Bronchial epithelial cell (primary cell): Measurements from ENCODE around the gene SDR42E2. TPM values are rescaled to one million over a fixed set of nuclear protein-coding genes. Genes with fewer than 3 reads are reported as not detected.

ENCODE experiments used
- DNase-seq: peaks from one replicate; pipeline ENCODE4 v3.0.0-alpha.2; 2010; ENCODE audit warnings: low read depth
- FAIRE-seq: peaks from 2 replicates; lab custom pipeline; 2011; peaks lifted over from hg19 to GRCh38; lab: Jason Lieb, UNC
- H3K27me3 ChIP-seq: 2 replicates; pipeline ENCODE4 v1.5.1; 2011; ENCODE audit warnings: low read length; ENCODE audit not compliant: control insufficient read depth, insufficient read depth
- H3K36me3 ChIP-seq: 2 replicates; pipeline ENCODE4 v1.5.1; 2011; ENCODE audit warnings: low read length; ENCODE audit not compliant: control insufficient read depth, insufficient read depth
- H3K4me3 ChIP-seq: 2 replicates; pipeline ENCODE4 v1.5.1; 2011; ENCODE audit warnings: mild to moderate bottlenecking, low read depth, low read length, control low read depth
- CTCF ChIP-seq: IDR thresholded peaks from 2 replicates; pipeline ENCODE4 v1.5.1; 2011; ENCODE audit warnings: mild to moderate bottlenecking, moderate library complexity, low read length, control low read depth, inconsistent platforms; ENCODE audit not compliant: insufficient read depth, severe bottlenecking
- total RNA-seq: library from RNA; depleted of rRNA; stranded (reverse); fragments of >200 nt; gene quantifications from 2 replicates; pipeline ENCODE4 v1.2.1, GENCODE V29; 2014

Gene SDR42E2
- not detected in 2 replicates for total RNA-seq

GRCh38 chr16:22161999-22162655 is at the start of gene SDR42E2:
SDR42E2 (plus strand) TSS chr16:22162506; CDS start chr16:22165583, 3,077 bp downstream.
- TF ChIP-seq CTCF = no peak
- no peak within 1 kb of the TSS for H3K4me3 ChIP-seq
- no peaks in the 10 kb centered on the region for H3K36me3 ChIP-seq
- FAIRE-seq (no peak), DNase-seq (no peak)
- H3K27me3 ChIP-seq = peaks cover 4% of the 10 kb centered on the region

GRCh38 chr16:22116095-22116700 is 46.1 kb upstream of the SDR42E2 start:
- Histone ChIP-seq H3K36me3 (no peaks in the 10 kb centered on the region), H3K4me3 (no peak overlapping the region), H3K27me3 (no peaks in the 10 kb centered on the region)
- FAIRE-seq (no peak), DNase-seq (no peak)
- TF ChIP-seq CTCF = no peak

- TF ChIP-seq CTCF = no peak
- H3K27me3 ChIP-seq = no peaks in the 10 kb centered on the region
- H3K36me3 ChIP-seq = no peaks in the 10 kb centered on the region
- DNase-seq (peak; percentile 91), FAIRE-seq (no peak)
- no peak overlapping the region for H3K4me3 ChIP-seq
Measured at GRCh38 chr16:22117609-22118008, 44.7 kb upstream of the SDR42E2 start.

GRCh38 chr16:22120440-22120839 is 41.9 kb upstream of the SDR42E2 start:
- no peak for TF ChIP-seq CTCF
- no peak for FAIRE-seq

GRCh38 chr16:22122239-22122638 is 40.1 kb upstream of the SDR42E2 start:
- Histone ChIP-seq H3K36me3 (no peaks in the 10 kb centered on the region), H3K27me3 (no peaks in the 10 kb centered on the region), H3K4me3 (no peak overlapping the region)
- no peak for TF ChIP-seq CTCF
- no peak for FAIRE-seq
- DNase-seq = no peak

More at GRCh38 chr16:22120440-22120839, 41.9 kb upstream of the SDR42E2 start:
- no peak for DNase-seq
- H3K4me3 ChIP-seq = no peak overlapping the region
- no peaks in the 10 kb centered on the region for H3K27me3 ChIP-seq
- H3K36me3 ChIP-seq = no peaks in the 10 kb centered on the region
